ENCODE measurements around the gene CACNB1. TPM values are rescaled to one million over a fixed set of nuclear protein-coding genes. Genes with fewer than 3 reads are reported as not detected.
"Not testable (repeated sequence)": the region's sequence is repeated elsewhere in the genome, so short reads cannot be mapped to it uniquely, and the experiment has no call there.

CACNB1 gene
- polyA plus RNA-seq, 1 of the 3 experiments (the other 2 are of a cell fraction) = 7.4 TPM

- POLR2A ChIA-PET = no interaction called here
- Histone ChIP-seq H4K20me1 (ENCODE audit: insufficient read depth) (no peaks in the 10 kb centered on the region), H3K4me2 (no peak overlapping the region), H3K4me3 (ENCODE audit: low read depth in 2 of 2, low read length in 1 of 2) (no peak overlapping the region), H3K79me2 (ENCODE audit: insufficient read depth) (no peaks in the 10 kb centered on the region), H3K27me3 (ENCODE audit: insufficient read depth) (no peaks in the 10 kb centered on the region), H3K4me1 (ENCODE audit: control insufficient read depth in 1 of 2, insufficient read depth in 2 of 2, low read depth in 1 of 2, low read length in 1 of 2) (peaks cover 0 to 1% of the 10 kb centered on the region in 2 experiments; a peak in 1 of 4 replicates), H3K9me2 (no peaks in the 10 kb centered on the region), H2AFZ (ENCODE audit: low read depth) (no peak overlapping the region), H3K9ac (no peak overlapping the region), H3K36me3 (replicated peaks in 1 of 2; ENCODE audit: control insufficient read depth in 1 of 2, insufficient read depth in 2 of 2, low read length in 1 of 2) (no peaks in the 10 kb centered on the region), H3F3A (replicated peaks; ENCODE audit: insufficient read depth) (no peaks in the 10 kb centered on the region), H3K27ac (ENCODE audit: low read depth in 2 of 2, low read length in 1 of 2) (no peak overlapping the region), H3K9me3 (no peaks in the 10 kb centered on the region)
- no peak for TF ChIP-seq GABPA (IDR thresholded peaks at IDR 0.05; ENCODE audit: low read depth)
- no peak for TF ChIP-seq NRF1 (IDR thresholded peaks at IDR 0.05; ENCODE audit: low read depth, low read length)
- no peak for TF ChIP-seq IRF3 (IDR thresholded peaks at IDR 0.05; ENCODE audit: low read depth, low read length)
- TF ChIP-seq FOXJ3 (CRISPR knock-in tag; IDR thresholded peaks at IDR 0.05) = no peak
- TF ChIP-seq TAF1 (IDR thresholded peaks at IDR 0.05; ENCODE audit: borderline replicate concordance, low read depth, low read length) = no peak
- TF ChIP-seq MEF2A (IDR thresholded peaks at IDR 0.05; ENCODE audit: borderline replicate concordance, low read depth) = no peak
- TF ChIP-seq FOSL2 (IDR thresholded peaks at IDR 0.05; ENCODE audit: borderline replicate concordance, low read depth) = no peak
- TF ChIP-seq EZH2phosphoT487 (IDR thresholded peaks at IDR 0.05; ENCODE audit: borderline replicate concordance, low read depth) = no peak
- TF ChIP-seq SMC3 (IDR thresholded peaks at IDR 0.05; ENCODE audit: low read depth, low read length) = no peak
- 74% methylated on average over 3 of the region's 3 CpGs for WGBS (ENCODE audit: low lambda C conversion rate)
- DNase-seq = no peak
- CTCF ChIA-PET = interaction anchor here (0.6 to 7.6 kb wide), 5 partner anchors 26 to 560 kb away, joined by 3 to 96 read pairs (median 8); partner anchors contain the start of genes CACNB1 and RPL19
Observed at GRCh38 chr17:39169518-39169917, 28.0 kb downstream of the CACNB1 start.

GRCh38 chr17:39169101-39169500, 28.4 kb downstream of the CACNB1 start:
- Histone ChIP-seq H3K9me2 (no peaks in the 10 kb centered on the region), H3K4me3 (ENCODE audit: low read depth in 2 of 2, low read length in 1 of 2) (no peak overlapping the region), H3K4me1 (ENCODE audit: control insufficient read depth in 1 of 2, insufficient read depth in 2 of 2, low read depth in 1 of 2, low read length in 1 of 2) (peaks cover 0 to 3% of the 10 kb centered on the region in 2 experiments; a peak in 2 of 4 replicates), H3K27me3 (ENCODE audit: insufficient read depth) (no peaks in the 10 kb centered on the region), H3K9me3 (no peaks in the 10 kb centered on the region), H3K79me2 (ENCODE audit: insufficient read depth) (no peaks in the 10 kb centered on the region), H3F3A (replicated peaks; ENCODE audit: insufficient read depth) (peaks cover 3% of the 10 kb centered on the region), H2AFZ (ENCODE audit: low read depth) (no peak overlapping the region), H4K20me1 (ENCODE audit: insufficient read depth) (no peaks in the 10 kb centered on the region), H3K36me3 (replicated peaks in 1 of 2; ENCODE audit: control insufficient read depth in 1 of 2, insufficient read depth in 2 of 2, low read length in 1 of 2) (no peaks in the 10 kb centered on the region), H3K27ac (ENCODE audit: low read depth in 2 of 2, low read length in 1 of 2) (no peak overlapping the region), H3K9ac (no peak overlapping the region), H3K4me2 (no peak overlapping the region)
- POLR2A ChIA-PET = no interaction called here
- no peak for DNase-seq
- WGBS (ENCODE audit: low lambda C conversion rate) = 91% methylated on average over 14 of the region's 14 CpGs
- CTCF ChIA-PET = interaction anchor here (1.4 to 7.6 kb wide), 4 partner anchors 26 to 185 kb away, joined by 6 to 96 read pairs (median 24); partner anchors contain the start of genes CACNB1 and RPL19
- TF ChIP-seq REST (IDR thresholded peaks at IDR 0.05; ENCODE audit: low read depth, low read length) (no peak), IRF3 (IDR thresholded peaks at IDR 0.05; ENCODE audit: low read depth, low read length) (no peak)

GRCh38 chr17:39168503-39168902, 29.0 kb downstream of the CACNB1 start:
- 87% methylated on average over 10 of the region's 10 CpGs for WGBS (ENCODE audit: low lambda C conversion rate)
- H3K9ac ChIP-seq; H3K27me3 ChIP-seq (ENCODE audit: insufficient read depth); POLR2A ChIA-PET; H3K9me3 ChIP-seq; H3K27ac ChIP-seq (ENCODE audit: low read depth in 2 of 2, low read length in 1 of 2); H3K9me2 ChIP-seq; H3K4me2 ChIP-seq; H2AFZ ChIP-seq (ENCODE audit: low read depth); H3K36me3 ChIP-seq (replicated peaks in 1 of 2; ENCODE audit: control insufficient read depth in 1 of 2, insufficient read depth in 2 of 2, low read length in 1 of 2); H3K4me1 ChIP-seq (ENCODE audit: control insufficient read depth in 1 of 2, insufficient read depth in 2 of 2, low read depth in 1 of 2, low read length in 1 of 2); H3K79me2 ChIP-seq (ENCODE audit: insufficient read depth); H3K4me3 ChIP-seq (ENCODE audit: low read depth in 2 of 2, low read length in 1 of 2); H3F3A ChIP-seq (replicated peaks; ENCODE audit: insufficient read depth); H4K20me1 ChIP-seq (ENCODE audit: insufficient read depth); DNase-seq: not testable (repeated sequence)
- CTCF ChIA-PET = interaction anchor here (1.8 to 5.7 kb wide), 2 partner anchors 64 to 185 kb away, joined by 8 to 40 read pairs; no protein-coding TSS in a partner anchor
